Retinal pigment epithelial cell (primary cell): Measurements from ENCODE around the gene SPECC1L.

Experiments used
- DNase-seq: peaks from one replicate; pipeline ENCODE4 v3.0.0-alpha.2; 2010; ENCODE audit warnings: low read depth
- H3K4me3 ChIP-seq: 2 replicates; pipeline ENCODE4 v1.5.1; 2011; ENCODE audit warnings: mild to moderate bottlenecking, low read length, control low read depth, moderate library complexity
- CTCF ChIP-seq: conservative IDR thresholded peaks from 2 replicates; pipeline ENCODE4 v1.5.1; 2011; ENCODE audit warnings: low read depth, low read length, control low read depth, inconsistent platforms

Gene SPECC1L

GRCh38 chr22:24455751-24456426 is 185.3 kb downstream of the SPECC1L start:
- H3K4me3 ChIP-seq: no peak overlapping the region
- no peak for TF ChIP-seq CTCF
- no peak for DNase-seq

GRCh38 chr22:24457894-24458420 is 187.3 kb downstream of the SPECC1L start:
- H3K4me3 ChIP-seq: no peak overlapping the region
- no peak for TF ChIP-seq CTCF
- DNase-seq: no peak

GRCh38 chr22:24459911-24460310 is 189.3 kb downstream of the SPECC1L start:
- DNase-seq: no peak
- H3K4me3 ChIP-seq: no peak overlapping the region
- no peak for TF ChIP-seq CTCF

GRCh38 chr22:24460418-24461089 is 189.9 kb downstream of the SPECC1L start:
- H3K4me3 ChIP-seq: no peak overlapping the region
- DNase-seq: no peak
- no peak for TF ChIP-seq CTCF

- H3K4me3 ChIP-seq: no peak overlapping the region
- no peak for TF ChIP-seq CTCF
- no peak for DNase-seq
Measured at GRCh38 chr22:24463071-24463760, 192.6 kb downstream of the SPECC1L start.

GRCh38 chr22:24465566-24465965 is 194.9 kb downstream of the SPECC1L start:
- no peak for TF ChIP-seq CTCF
- no peak overlapping the region for H3K4me3 ChIP-seq
- DNase-seq: peak; percentile 82
